GM19468 (cell line): ENCODE measurements around the gene PPP1R13B.

Source experiments
- ATAC-seq: cut with Tn5 transposase; IDR thresholded peaks from one replicate; pipeline ENCODE4 v1.9.1; 2021; ENCODE audit warnings: mild to moderate bottlenecking, moderate library complexity, moderate number of reproducible peaks; ENCODE audit not compliant: unreplicated experiment; ENCODE audit errors: extremely low read depth

The PPP1R13B gene

DNA sequence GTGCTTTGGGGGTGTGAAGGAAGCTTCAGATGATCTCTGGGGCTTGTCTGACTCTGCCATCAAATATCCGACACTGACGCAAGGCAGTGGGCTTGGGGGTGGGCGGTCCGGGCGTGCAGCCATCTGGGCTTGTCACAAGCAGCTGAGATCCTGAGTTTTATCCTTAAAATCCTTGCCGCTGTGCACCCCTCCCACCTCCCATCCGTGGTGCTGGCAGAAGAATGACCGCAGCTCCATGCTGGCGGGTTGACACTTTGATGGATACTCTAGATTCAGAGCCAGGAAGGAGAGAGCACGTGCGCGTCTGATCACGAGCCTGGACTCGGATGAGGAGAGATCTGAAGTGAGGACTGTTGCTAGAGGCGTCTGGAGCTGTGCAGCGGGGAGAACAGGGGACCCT, 128.8 kb downstream of the PPP1R13B start:
- ATAC-seq, result no peak

DNA sequence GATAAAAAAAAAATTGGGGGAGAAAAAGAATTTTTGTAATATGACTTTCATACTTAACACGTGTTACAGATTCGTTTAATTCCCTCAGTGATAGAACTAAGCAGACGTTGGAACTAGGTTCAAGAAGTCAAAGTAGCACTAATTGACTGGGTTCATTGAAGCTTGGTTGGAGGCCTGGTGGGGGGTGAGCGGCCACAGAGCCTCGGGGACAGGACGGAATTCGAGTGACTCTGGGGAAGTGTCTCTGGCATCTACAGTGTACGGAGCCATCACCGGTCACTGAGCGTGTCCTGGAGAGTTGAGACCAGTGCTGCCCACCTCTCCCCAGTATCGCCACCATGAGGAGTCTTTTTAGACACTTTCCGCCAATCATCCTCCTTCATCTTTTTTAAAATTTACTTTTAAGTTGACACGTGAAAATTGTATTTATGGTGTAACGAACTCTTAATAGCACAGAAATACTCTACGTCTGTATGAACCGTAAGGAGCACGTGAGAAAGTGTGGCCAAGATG, 130.4 kb downstream of the PPP1R13B start:
- ATAC-seq, result no peak

DNA sequence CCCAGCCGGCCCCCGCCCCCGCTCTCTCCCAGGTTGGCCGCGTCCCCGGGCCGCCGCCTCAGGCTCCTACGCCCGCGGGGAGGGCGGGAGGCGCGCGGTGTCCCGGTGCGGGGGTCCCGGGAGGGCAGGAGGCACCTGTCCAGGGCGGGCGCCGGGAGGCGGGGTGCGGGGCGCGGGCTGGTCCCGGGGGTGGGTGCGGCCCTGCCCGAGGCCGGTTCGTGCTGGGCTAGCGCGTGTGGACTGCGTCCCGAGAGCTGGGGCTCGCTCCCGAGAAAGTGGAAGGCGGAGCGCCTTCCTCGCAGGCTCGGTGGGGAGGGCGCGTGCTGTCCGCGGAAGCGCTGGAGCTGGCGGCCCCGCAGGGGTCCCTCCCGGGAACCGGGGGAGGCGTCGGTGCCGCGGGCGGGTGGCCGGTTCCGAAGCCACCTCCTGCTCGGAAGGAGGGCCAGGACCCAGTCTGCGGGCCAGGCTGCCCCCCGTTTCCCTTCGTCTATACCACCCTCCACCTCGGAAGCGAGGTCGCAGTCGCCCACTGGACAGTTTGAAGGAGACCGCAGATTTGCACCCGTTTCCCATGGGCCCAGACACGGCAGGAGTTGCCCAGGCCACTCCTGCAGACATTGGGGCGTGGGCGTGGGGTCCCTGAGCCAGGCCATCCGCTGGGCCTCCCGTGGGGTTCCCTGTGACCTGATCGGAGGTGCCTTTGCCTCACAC, 131.1 kb downstream of the PPP1R13B start:
- ATAC-seq, result no peak

DNA sequence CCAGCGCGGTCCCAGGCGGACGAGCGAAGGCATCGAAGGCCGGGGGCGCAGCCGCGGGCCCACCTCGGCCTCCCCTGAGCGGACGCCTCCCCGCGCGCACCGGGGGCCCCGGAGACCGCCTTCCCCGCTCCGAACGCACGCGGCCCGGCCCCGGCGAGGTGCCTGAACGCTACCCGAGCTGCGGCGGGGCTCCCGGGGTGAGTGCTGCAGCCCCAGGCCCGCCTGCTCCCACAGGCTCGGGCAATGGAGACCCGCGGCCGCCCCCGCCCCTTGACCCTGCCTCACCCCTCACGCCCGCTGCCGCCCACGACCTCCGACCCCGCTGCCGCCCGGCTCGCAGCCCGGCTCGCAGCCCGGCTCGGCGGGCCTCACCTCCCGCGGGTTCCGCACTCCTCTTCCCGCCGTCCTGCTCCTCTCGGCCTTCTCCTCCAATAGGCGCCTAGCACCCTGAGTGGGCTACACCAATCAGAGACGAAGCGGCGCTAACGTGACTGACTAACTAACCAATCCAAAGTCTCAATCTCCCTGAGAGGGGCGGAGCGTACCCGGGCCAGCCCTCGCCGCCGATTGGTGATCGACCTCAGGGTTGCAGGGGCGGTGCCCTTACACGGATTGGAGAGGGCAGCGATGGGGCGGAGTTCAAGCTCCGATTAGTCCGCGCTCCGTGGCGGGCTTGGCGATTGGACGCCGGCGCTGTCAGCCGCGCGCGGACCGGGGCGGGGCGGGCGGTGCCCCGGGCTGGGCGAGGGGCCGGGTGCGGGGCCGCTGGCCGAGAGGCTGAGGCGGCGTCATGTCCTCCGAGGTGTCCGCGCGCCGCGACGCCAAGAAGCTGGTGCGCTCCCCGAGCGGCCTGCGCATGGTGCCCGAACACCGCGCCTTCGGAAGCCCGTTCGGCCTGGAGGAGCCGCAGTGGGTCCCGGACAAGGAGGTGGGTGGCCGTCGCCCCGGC, 132.0 kb downstream of the PPP1R13B start, which contains the start of the genes XRCC3 and ZFYVE21:
Gene XRCC3 (minus strand): TSS at position 400 of the 949 bp plus-strand sequence. CDS start 4,364 bp downstream, outside the sequence.
Gene ZFYVE21 (plus strand): TSS at position 759 of the 949 bp plus-strand sequence. CDS start 32 bp downstream, at position 791.
- peak; percentile 95 for ATAC-seq

DNA sequence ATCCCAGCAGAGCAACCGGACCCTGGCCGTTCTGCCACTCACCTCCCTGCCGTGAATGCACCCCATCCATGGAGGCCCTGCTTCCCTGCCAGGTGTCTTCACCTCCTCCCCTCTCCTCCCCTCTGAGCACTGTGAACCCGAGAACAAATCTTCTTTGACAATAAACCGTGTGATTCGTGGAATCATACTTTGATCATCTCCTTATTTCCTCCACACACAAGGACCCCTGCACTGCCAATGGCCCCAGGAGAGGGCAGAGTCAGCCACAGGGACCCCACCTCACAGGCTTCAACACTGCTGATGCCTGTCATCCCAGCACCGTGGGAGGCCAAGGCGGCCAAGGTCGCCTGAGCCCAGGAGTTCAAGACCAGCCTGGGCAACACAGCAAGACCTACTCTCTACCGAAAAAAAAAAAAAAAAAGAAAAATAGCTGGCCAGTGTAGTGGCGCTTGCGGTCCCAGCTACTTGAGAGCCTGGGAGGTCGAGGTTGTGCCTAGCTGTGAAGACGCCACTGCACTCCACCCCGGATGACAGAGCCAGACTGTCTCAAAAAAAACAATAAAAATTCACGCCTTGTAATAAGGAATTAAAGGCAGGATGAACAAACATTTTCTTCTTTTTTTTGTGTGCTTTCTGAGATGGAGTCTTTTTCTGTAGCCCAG, 133.2 kb downstream of the PPP1R13B start:
- no peak for ATAC-seq

DNA sequence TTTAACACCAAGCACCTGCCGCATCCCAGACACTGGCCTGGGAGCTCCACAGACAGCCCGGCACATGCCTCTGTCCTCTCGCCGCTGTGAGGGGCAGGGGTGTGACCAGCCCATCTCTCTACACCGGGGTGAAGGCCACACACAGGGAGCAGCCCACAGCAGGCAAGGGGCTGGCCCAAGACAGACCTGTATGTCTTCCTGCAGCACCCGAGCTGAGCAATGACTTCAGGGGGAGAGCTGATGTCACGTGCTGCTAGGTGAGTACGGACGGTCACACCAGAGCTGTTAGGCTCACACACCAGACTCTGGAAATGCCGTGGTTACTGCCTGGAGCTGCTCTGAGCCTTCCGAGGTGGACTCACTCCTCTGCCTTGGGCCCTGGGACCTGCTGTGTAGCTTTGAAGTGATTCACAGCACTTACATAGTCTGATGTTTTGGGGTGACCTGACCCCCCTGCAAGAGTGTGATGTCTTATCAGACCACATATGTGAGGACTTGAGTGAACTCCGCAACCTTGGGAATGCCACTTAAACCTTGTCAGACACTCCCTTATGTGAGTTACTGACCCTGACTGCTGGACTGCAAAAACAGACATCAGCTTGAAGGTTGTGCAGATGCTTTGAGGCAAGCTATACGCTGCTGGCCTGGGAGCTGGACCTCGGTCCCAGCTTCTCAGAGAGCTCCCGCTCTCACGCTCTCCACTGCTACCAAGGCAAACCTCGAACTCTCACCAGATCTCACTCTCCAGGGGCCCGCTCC, 133.9 kb downstream of the PPP1R13B start:
- no peak for ATAC-seq

DNA sequence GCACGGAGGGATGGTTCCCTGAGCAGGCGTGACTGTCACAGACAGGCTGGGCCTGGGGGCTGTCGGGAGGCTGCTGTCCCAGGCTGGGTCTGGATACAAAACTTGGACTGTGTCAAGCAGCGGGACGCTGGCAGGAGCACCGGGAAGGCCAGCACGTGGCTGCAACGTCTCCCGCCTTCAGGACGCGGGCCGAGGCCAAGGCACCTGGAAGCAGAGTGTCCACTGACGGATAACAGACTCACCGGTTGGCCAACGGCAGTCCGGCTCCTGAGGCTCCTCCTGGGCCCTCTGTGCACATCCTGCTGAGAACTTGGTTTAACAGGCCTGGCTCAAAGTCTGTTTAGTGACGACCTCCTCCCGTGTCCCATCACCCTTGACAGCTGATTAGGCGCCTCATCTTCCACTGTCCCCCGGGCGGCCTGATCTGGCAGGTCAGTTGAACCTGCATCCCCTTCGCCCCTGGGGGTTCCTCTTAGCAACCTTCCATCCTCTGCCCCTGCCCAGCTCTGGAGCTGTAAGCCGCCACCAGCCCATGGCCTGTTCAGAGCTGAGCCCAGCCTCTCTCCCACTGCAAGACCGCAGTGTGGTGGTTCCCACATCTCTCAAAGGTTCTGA, 134.6 kb downstream of the PPP1R13B start:
- no peak for ATAC-seq

DNA sequence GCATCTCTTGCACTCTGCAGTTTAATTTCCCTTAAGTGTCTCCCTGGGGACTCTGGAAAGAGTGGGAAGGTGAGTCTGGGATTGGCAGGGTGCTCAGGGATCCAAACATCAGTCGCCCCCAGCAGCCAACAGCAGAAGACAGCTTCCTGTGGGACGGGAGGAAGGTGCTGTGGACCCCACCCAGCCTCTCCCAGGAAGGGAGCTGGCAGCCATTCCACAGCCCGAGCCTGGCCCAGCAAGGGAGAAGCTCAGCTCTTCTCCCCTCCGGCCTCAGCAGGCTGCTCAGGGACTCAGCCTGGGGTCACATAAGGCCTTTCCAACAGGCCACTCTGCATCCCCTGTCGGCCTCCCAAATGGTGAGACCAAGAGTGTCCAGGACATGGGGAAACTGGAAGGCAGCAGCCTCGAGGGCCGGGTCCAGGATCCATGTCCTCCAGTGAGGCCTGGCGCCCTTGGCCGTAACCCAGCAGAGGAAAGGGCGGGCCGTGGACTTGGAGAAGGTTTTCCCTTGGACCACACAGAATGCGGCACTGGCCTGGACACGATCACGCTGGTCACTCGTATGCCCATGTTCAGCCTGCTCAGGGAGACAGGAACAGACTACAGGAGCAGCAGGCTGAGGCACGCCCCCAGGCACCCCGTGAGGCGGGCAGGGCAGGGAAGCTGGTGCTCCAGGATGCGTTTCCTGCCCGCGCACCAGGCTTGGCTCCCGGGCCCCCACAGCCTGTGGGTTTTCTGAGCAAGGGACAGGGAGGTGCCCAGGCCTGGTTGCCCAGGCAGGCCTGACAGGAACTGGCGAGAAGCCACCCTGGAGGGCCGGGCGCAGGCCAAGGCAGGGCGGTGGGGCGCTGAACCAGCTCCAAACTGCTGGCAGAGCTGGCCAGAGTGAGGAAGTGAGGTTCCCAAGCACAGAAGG, 135.6 kb downstream of the PPP1R13B start:
- ATAC-seq, result no peak

DNA sequence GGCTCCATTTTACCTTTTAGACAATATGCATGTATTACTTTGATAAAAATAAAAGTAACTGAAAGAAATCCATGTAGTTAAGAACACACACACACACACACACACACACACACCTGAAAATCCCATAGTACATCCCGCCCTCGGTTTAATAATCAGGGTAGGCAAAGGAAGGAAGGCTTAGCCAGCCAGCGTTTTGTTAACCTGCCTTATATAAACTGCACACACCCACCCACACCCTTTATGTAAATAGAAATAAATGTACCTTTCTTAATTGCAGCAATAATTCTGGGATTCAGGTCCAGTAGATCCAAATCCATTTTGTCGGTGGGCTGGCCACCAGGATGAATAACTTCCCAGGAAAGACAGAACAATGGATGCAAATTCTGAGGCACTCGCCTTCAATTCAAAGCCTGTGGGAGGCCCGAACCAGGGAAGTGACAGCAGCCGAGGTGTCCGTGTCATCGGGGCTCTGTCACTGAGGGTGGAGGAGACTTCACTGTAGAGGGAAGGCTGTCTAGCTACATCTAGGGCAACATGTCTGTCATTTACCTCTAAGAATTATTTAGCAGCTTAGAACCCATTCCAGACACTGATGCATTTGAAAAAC, 136.5 kb downstream of the PPP1R13B start:
- no peak for ATAC-seq

DNA sequence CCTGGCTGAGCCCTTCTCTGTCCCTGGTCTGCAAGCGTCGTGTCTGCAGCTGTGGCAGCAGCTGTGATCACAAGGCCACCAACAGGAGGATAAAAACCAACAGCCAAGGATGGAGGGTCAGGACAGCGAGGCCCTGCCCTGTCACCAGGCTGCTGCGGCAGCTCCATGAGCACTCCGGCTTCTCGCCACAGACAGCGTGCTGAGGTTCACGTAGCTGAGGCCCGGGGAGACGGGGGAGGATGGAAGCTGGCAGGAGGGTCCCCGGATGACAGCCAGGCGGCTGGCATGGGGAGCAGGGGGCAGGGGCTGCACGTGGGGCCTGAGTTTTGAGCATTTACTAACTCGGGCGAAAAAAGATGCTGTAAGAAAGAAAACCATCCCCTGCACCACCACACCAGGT, 137.6 kb downstream of the PPP1R13B start:
- ATAC-seq, result no peak

DNA sequence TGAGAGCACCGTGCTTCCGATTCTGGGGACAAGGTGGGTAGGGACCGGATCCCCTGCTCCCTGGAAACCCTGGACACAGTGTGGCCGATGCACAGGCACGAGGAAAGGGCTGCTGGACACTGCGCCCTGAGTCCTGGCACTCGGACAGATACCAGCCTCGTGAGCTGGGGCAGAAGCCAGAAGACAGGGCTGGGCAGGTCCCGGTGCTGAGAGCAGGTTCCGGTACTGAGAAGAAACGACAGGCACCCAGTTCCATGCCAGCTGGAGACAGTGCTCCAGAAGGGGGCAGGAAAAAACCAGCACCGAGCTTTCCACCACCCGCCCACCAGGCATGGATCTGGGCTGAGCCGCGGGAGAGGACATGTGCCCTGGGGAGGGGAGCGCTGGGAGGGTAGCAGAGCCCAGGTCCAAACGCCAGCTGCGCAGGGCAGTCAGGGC, 138.6 kb downstream of the PPP1R13B start:
- no peak for ATAC-seq

DNA sequence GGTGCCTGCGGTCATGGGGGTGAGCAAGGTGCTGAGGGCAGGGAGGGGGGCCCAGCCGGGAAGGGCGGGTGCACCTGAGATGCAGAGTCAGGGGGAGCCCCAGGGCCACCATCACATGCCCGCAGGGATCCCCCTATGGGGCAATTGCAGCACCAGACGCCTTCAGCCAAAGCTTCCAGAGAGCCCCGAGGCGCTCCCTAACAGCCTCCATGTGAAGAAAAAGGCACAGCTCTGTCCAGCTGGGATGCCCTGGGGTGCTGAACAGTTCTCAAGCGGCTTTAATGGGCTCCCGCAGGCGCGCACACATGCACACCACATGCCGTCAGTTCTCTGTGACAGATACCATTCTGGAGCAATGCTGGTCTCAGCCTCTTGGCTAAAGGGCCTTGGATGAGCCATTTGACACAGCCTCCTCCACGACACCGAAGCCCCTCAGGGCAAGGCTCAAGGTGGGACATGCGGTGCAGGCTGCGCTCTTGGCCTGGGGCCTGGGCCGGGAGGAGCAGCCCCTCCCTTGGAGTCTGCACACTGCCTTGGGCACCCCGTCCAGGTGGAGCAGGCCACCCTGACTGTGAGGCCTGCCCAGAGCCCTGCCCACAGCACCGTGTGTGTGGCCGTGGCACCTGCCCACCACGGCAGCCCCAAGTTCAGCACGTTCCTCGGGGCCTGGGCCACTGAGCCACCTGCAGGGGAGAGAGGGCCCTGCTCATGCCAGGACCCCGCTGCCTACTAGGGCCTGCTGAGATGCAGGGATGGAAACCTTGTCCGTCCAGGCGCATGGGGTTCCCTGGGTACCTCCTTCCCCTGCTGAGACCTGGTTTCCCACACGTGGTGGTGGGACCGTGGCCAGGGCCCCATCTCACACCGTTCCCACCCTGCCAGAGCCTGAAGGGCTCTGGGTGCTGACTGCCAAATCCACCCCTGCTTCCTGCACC, 139.8 kb downstream of the PPP1R13B start:
- ATAC-seq, result no peak

DNA sequence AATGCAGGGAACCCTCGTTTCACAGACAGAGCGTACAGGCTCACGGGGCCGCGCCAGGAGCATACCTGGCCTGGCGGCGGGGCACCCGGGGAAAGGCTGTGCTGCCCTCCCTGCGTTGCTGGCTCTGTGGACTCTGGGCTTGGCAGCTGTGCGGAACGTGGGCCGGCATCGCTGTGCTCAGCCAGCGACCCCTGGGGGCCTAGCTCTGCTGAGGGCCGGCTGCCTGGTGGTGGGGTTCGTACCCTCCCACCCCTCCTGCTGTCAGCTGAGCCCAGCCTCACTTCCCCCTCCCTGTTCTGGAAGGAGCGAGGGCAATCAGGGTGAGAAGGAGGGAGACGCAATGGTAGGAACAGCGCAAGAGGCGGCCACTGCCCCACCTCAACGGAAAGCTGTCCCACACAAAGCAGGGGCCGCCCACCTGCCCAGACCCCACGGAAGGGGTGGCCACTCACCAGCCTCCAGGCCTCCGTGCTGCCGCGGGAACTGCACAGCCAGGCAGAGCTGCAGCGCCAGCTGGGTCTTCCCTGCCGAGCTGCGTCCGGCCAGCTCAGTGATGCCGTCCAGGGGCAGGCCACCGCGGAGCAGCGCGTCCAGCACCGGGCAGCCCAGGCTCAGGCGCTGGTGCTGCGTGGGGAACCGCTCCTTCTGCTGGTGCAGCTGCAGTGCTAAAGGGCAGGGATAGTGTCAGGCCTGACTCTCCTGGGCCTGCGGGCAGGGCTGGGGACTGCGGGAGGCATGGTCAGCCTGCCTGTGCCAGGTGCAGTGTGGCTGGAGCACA, 140.6 kb downstream of the PPP1R13B start:
- ATAC-seq, result no peak

DNA sequence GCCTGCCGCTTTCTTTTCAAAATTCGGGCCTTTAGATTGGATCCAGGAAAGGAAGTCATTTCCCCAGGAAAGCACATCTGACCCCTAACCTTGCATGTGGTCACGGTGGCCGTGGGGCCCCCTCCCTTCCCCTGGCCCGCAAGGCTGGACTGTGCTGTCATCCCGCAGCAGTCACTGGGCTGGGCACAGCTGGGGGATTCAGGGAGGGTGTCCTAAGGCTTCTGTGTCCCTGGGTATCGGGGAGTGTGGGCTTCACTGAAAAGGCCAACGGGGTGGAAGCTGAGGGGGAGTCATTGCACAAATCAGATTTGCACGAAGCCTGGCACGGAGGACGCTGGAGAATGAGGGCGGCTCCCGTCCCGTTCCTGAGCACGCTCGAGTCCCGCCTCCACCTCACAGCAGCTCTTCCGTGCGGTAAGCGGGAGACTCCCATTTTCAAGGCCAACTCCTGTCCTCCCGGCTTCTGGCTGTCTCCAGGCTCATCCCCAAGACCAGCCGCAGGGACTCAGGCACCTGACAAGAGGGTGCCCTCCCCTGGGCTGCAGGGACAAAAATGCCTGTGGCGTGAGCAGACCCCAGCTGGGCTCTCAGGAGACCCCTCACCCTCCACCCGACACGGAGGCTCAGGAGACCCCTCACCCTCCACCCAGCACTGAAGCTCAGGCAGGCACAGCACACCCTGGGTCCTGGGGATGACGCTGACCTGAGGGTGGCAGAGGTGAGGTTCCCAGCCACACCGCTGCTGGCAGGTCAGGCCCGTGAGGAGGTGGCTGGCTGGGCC, 141.7 kb downstream of the PPP1R13B start:
- no peak for ATAC-seq

DNA sequence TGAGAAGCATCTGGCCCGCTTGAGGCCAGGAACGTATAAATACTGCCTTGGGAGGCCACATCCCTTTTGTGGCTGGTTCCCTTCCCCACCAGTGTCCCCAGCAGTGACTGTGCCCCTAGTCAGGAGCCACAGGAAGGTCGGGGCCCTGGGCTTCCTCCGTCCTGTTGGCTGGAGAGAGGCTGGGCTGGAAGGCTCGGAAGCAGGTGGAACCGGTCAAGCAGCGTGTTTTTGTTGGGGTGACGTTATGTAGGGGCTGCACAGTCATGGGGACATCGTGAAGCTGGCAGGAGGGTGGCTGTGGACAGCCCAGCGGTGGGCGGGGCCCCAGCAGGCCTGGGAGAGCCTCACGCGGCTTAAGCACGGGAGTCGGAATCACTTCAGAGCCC, 142.3 kb downstream of the PPP1R13B start:
- ATAC-seq, result no peak
